GM12865 (cell line): ENCODE measurements around the gene ZC3H7A.

Experiments used
- DNase-seq: peaks from one replicate; pipeline ENCODE4 v3.0.0; 2010; ENCODE audit warnings: low read depth
- H3K4me3 ChIP-seq: 2 replicates; pipeline ENCODE4 v1.5.1; 2011; ENCODE audit warnings: mild to moderate bottlenecking, low read depth, low read length, control low read depth
- TF ChIP-seq, protein P1 (sequence below): IDR thresholded peaks from 2 replicates; pipeline ENCODE4 v1.5.1; 2011; ENCODE audit warnings: low read length, control low read depth, low read depth, inconsistent platforms; ENCODE audit not compliant: insufficient read depth; ENCODE audit errors: missing control alignments

ZC3H7A gene

DNA sequence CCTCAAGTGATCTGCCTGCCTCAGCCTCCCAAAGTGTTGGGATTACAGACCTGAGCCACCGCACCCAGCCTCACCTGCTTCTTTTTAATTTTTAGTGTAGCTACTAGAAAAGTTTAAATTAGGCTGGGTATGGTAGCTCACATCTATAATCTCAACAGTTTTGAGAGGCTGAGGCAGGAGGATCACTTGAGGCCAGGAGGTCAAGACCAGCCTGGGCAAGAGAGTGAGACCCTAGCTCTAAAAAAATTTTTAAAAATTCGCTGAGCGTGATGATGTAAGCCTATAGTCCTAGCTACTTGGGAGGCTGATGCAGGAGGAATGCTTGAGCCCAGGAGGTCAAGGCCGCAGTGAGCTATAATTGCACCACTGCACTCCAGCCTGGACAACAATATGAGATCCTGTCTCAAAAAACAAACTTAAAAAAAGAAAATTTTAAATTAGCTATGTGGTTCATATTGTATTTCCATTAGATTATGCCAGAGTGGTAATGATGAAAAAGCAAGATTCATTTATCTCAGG is 89.3 kb downstream of the ZC3H7A start:
- DNase-seq, result no peak
- TF ChIP-seq, protein P1, sequence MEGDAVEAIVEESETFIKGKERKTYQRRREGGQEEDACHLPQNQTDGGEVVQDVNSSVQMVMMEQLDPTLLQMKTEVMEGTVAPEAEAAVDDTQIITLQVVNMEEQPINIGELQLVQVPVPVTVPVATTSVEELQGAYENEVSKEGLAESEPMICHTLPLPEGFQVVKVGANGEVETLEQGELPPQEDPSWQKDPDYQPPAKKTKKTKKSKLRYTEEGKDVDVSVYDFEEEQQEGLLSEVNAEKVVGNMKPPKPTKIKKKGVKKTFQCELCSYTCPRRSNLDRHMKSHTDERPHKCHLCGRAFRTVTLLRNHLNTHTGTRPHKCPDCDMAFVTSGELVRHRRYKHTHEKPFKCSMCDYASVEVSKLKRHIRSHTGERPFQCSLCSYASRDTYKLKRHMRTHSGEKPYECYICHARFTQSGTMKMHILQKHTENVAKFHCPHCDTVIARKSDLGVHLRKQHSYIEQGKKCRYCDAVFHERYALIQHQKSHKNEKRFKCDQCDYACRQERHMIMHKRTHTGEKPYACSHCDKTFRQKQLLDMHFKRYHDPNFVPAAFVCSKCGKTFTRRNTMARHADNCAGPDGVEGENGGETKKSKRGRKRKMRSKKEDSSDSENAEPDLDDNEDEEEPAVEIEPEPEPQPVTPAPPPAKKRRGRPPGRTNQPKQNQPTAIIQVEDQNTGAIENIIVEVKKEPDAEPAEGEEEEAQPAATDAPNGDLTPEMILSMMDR, result no peak
- no peak overlapping the region for H3K4me3 ChIP-seq

DNA sequence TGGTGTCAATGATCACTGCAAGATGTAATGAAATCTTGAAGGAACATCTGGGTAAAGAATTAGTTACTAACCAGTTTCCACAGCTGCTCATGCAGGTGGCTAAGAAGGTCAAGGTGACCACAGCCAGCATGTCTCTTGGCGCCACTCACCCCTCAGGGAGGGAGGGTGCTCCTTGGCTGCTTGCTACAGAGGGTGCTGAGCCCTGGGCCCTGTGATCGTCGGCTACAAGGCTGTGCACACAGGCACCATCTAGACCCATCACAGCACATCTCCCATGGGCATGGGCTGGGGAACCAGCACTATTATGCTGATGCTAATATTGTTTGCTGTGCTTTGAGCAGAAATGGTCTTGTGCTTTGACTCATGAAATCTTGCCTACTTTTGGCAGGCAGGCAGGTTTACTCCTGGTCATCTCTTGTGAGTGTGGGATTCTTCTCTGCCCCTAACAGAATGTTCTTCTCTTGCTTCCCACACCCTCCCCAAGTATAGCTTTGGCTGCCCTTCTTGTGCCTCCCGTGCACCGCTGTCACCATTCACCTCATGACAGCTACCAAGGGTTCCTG is 90.8 kb downstream of the ZC3H7A start:
- no peak overlapping the region for H3K4me3 ChIP-seq
- peak; percentile 29 for DNase-seq
- TF ChIP-seq, protein P1, result no peak

DNA sequence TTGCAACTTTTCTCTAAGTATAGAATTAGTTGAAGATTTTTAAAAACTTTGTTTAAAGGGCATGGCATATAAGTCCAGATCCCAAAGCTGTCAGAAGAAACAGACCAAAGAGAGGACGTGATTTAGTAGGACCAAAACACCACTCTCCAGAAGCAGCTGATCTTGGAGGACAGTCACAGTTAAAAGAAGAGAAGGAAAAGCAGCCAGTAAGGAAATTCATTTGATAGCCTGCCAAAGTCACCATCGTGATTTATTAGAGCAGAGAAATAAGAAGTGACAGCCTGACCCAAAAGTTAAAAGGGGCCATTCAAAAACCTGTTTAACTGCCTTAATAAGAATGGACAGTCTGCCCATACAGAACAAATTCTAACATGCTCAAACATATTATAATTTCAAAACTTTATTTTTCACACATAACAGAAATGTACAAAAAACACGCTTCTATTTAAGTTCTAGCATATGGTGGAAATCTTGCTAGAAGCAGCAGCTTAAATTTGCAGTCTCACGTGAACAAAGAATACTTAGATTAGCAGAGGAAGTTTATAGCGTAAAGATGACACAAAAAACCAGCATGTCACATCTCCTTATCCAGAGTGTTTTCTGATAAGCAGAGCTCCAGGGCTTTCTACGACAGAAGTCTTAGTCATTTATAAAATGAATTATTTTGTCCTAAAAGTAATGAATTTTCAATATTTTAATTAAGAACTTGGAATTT is 91.6 kb downstream of the ZC3H7A start:
- no peak overlapping the region for H3K4me3 ChIP-seq
- TF ChIP-seq, protein P1, result no peak
- DNase-seq, result no peak
